GM18502 (cell line): ENCODE data around the gene CCDC187.
"Not testable (repeated sequence)": the region's sequence is repeated elsewhere in the genome, so short reads cannot be mapped to it uniquely, and the experiment has no call there.

Source experiments
- ATAC-seq: cut with Tn5 transposase; IDR thresholded peaks from one replicate; pipeline ENCODE4 v1.9.1; 2021; ENCODE audit warnings: mild to moderate bottlenecking; ENCODE audit not compliant: unreplicated experiment, poor library complexity

Gene CCDC187

DNA sequence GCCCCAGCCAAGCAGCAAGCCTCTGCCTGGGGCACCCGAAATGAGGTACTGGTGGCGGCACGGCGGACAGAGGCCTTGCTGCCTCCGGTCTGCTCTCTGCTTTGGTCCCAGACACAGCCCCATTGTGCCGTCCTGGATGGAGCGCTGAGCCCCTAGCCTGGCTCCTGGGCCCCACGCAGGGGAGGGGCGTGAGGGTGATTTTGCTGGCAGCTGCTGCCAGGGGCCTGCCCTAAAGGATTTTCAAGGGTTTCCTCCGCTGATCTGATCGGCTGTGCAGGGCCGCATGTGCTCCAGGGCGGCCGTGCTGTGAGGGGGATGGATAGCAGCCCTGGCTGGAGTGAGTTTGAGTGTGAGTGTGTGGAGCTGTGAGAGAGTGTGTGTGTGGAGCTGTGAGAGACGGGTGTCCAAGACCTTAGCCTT is 24.7 kb upstream of the CCDC187 start:
- no peak for ATAC-seq

DNA sequence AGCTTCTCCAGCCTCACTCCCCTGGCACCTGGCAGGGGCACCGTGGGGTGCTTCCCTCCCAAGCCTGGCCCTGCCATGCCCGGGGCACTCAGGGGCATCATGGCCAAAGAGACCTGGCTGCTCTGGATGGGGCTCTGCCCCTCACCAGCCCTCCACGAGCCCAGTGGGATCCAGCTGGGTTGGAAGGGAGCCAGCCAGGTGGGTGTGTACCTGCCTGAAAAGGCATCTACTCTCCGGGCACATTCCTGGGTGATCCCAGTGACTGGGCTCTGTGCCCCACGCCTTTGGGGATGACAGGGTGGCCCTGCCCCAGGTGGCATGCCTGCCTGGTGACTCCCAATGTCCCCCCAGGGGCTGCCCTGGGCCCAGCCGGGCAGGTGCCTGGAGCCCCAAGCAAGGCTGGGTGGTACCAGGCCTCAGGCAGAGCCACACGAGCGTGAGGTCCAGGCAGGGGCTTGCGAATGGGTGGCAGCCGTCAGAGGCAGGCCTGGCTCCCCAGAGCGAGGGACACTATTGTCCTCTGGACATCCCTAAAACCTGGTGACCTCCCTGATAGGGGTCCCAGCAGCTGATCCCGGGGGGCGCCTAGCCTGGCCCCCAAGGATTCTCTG is 24.2 kb upstream of the CCDC187 start:
- ATAC-seq: no peak

DNA sequence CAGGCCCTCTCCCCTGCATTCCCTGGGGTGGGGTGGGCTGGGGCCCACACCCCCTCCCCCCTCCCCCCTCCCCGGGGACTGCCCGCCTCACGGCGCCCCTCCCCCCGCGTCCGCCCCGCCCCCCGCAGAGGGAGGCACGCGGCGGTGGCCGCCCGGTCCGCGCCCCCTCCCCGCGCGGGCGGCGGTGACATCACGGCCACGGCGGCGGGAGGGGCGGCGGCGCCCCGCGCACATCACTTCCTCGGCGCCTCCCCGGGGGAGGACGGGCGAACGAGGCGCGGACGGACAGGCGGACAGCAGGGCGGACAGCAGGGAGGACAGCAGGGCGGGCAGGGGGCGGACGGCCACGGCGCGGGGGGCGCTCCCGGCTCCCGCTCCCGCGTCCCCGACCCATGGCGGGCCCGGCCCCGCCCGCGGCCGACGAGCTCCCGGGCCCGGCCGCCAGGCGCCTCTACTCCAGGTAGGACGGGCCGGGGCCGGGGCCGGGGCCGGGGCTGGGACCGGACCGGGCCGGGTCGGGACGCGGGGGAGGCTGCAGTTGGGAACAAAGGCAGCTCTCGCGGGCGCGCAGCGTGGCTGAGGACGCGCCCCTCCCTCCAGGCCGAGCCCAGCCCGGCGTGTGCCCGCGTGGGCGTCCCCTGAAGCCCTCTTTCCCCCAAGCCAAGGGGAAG is 23.5 kb upstream of the CCDC187 start, which contains the start of gene GPSM1:
GPSM1 (plus strand) TSS at position 236 of the 671 bp plus-strand sequence; CDS start at position 393, 157 bp downstream.
- no peak for ATAC-seq

DNA sequence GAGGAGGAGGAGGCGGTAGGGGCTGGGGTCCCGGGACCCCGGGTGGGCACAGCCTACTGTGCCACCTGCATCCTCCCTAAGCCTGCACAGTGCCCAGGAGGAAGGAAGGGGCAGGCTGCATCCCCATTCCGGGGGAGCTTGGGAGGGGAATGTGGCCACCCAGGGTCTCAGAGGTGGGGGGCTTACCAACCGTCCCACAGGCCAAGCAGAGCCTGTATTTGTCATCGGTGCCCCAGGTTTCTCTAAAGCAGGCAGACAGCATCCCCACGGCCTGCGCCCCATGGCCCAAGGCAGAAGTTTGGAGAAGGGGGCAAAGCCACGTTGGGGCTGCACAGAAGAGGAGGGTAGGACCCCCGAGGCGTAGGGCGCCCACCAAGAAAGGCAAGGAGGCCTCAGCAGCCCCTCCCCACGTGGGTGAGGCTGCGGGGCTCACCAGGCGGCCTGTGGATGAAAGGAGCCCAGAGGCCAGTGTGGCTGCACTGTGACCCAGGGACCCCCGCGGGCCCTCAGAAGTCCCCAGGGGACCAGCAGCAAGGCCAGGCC is 22.9 kb upstream of the CCDC187 start:
- ATAC-seq: no peak

DNA sequence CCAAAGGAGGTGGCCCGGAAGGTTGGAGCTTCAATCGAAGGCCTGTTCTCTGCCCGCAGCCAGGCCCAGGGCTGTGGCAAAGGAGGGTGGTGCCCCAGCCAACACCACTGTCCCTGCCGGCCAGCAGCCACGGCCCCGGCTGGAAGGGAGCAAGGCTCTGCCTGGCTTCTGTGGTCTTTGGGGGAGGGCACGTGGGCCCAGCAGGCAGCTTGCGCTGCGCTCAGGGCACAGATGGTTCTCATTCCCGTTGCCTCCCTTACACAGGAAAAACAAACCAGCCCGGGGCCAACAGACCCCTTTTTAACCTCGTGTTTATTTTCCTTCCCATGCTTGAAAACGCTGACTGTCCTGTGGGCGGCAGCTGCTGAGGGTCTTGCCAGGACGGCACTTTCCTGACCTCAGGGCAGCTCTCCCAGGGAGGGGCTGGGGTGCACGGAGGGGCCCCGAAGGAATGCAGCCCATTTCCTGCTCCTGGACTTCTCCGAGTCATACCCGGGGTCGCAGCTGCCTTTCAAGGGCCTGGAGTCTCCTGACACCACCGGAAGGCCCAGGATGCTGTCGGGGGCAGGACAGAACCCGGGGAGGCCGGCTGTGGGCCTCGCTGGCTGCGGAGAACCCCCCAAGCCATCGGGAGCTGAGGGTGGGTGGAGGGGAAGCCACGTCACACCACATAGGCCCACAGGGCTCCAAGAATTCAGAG is 22.3 kb upstream of the CCDC187 start:
- no peak for ATAC-seq

DNA sequence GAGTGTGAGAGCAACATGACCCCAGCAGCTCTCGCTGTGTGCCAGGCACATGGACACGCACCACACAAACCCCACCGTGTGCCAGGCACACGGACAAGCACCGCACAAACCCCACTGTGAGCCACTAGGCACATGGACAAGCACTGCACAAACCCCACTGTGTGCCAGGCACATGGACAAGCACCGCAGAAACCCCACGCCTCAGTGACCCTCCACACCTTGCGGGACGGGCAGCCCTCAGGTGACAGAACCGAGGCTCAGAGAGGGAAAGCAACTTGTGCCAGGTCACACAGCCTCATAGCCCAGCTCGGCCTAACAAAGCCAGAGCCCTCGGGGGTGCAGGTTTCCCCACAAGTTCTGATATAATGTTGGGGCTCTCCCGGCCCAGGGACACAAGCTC is 21.5 kb upstream of the CCDC187 start:
- ATAC-seq: no peak

DNA sequence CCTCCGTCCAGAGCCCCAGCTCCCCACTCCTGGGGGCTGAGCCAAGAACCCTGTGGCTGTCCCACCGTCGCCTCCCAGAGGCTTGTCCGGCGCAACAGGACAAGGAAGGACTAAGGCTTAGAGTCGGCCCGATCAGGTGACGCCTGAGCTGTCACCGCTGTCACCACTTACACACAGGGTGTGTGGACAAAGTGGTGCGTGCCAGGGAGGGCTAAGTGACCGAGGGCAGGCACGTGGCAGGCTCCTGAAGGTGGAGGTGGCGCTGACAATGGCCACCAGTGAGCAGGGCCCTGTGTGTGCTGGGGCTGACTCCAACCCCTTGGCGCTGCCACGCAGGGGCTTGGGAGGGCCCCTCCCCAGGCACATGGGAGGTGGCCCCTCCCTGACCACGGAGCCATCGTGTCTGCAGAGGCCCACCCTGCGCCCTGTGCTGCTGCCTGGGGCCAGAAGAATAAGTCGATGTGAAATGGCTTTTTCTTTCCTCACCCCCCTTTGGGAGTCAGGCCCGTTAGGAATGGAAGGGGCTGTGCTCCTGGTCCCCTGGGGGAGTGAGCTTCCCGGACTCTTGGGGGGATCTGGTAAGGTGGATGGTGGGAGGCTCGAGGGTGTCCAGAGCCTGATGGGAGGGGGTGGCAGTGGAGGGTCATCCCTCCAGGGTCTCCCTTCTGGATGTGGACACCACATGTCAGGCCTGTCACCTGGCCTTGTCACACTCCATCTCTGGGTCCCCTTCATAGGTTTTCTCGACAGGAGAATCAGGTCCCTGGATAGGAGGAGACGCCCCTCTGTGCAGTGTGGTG is 20.8 kb upstream of the CCDC187 start:
- ATAC-seq: no peak

DNA sequence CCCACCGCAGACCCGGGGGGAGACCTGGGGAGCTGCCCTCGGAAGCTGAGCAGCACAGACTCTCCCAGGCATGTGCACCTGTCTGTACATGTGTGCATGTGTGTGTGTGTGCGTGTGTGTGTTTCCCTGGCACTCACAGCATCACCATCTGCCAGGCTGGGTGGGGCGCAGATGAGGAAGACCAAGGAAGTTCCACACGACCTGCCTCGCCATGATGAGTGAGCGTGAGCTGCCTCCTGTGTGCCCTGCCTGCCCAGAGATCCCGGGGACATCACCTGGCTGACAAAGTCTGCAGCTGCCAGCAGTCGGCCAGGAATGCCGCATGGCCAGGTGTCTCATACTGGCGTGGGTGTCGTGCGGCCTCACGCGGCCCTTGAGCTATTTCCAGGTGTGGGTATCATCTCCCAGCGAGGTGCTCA is 19.5 kb upstream of the CCDC187 start:
- no peak for ATAC-seq

DNA sequence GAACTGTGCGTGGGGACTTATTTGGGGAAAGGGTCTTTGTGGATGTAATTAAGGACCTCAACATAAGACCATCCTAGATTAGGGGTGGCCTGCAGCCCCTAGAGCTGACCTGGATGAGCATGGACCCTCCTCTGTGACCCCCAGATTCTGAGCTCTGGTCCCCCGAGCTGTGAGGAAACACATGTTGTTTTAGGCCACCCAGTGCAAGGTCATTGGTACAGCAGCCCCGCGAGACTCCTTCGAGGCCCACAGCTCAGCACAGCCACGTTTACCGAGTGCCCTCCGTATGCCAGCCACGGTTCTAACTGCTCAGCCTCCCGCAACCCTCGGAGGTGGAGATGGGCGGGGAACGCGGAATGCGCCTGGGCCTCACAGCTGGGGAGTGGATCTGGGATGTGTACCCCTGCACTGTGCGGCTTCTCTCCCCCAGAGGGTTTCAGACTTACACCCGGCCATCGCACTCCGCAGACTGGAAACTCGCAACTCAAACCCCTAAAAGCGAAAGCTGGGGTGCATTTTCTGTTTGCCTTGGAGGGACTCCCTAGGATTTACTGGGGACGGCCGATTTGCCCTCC is 18.9 kb upstream of the CCDC187 start:
- ATAC-seq: no peak

DNA sequence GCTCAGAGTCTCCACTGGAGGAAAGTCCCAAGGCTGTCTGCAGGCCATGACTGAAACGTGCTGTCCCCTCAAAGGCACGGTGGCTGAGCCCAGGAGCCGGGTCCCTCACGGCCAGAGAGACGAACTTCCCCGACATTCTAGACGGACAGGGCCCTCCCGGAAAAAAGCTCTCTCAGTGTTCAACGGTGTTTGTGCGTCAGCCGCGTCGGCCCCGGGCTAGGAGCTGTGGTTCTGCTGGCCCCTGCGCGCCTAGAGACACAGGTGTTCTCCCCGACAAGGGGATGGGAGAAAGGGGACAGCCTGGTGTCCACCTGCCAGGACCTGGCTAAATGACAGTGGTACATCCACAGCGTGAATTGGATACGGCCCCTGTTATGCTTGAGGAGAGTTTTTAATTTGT is 17.7 kb upstream of the CCDC187 start:
- ATAC-seq: no peak

DNA sequence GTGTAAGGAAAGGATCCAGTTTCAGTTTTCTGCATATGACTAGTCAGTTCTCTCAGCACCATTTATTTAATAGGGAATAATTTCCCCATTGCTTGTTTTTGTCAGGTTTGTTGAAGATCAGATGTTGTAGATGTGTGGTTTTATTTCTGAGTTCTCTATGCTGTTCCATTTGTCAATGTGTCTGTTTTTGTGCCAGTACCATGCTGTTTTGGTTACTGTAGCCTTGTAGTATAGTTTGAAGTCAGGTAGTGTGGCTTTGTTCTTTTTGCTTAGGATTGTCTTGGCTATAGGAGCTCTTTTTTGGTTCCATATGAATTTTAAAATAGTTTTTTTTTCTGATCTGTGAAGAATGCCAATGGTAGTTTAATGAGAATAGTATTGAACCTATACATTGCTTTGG is 17.1 kb upstream of the CCDC187 start:
- ATAC-seq: not testable (repeated sequence)

DNA sequence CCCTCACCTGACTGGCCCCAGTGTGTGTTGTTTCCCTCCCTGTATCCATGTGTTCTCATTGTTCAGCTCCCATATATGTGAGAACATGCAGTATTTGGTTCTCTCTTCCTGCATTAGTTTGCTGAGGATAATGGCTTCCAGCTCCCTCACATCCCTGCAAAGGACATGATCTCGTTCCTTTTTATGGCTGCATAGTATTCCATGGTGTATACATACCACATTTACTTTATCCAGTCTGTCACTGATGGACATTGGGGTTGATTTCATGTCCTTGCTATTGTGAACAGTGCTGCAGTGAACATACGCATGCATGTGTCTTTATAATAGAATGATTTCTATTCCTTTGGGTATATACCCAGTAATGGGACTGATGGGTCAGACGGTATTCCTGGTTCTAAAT is 16.1 kb upstream of the CCDC187 start:
- ATAC-seq: not testable (repeated sequence)

DNA sequence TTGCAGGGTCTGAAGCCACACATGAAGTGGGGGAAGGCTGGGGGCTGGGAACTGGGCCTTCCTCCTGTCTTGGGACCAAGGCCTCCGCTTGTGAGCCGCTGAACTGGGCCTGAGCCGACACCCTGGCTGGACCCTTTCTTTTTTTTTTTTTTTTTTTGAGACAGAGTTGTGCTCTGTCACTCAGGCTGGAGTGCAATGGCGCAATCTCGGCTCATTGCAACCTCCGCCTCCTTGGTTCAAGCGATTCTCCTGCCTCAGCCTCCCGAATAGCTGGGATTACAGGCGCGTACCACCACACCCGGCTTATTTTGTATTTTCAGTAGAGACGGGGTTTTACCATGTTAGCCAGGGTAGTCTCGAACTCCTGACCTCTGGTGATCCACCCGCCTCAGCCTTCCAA is 15.3 kb upstream of the CCDC187 start:
- ATAC-seq: not testable (repeated sequence)

DNA sequence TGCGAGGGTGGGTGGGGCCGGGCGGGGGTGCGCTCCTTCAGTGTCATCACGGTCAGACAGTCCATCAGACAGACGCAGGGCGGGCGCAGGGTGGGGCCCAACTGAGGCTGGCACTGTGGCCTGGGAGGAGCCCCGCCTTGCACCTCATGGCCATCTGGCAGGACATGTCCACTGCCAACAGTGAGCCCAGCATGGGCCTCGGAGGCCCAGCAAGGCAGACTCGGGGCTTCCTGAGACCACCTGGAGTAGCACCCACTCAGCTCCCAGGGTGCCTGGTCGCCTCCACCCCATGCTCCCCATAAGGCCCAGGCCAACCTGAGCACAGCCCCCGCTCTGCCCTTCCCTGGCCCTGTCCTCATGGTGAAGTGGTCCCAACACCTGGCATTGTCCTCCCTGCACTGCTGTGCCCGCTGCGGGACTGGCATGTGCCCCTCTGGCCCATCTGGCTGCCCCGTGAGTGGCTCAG is 14.9 kb upstream of the CCDC187 start:
- no peak for ATAC-seq

DNA sequence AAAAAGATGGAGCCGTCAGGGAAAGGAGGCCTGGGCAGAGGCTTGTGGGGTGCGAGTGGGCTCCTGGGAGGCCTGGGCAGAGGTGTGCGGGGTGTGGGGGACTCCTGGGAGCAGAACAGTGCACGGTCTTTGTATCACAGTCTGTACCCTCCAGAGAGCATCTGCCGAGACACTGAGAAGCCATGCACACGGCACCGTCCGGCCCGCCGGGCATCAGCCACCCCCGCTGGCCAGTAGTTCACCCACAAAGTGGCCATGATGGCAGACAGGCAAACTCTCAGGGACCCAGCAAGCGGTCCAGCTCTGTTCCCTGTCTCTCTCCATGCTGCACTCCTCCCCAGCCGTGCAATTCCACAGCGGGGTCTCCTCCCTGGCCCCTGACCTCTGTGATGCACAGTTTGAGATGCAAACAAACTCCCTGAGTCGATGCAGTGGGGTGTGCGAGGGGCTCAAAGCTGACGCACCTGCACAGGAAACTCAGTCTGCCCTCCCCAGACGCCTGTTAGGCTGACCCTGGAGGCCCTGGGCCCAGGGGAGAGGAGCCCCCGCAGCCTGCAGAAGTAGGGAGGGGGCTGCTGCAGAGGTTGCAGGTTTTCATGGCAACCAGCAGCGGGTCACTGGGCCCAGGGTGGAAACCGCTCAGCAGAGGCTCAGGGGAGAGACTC is 14.3 kb upstream of the CCDC187 start:
- ATAC-seq: no peak

DNA sequence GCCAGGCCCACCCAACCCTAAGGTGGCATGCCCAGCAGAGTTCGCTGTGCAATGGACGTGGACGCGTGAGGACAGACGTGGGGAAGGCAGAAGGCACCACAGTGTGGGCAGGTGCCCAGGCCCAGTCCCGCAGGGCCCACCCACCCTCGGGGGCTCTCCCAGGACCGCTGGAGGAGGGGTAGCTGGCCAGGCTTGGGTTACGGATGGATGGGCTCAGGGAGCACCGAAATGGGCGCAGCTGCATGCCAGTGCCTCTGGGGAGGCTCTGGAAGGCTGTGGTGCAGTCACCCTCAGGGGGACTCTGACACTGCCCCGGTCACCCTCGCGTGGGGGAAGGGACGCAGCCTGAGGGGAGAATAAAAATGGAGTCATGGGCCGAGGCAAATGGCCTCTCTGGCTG is 13.8 kb upstream of the CCDC187 start:
- ATAC-seq: no peak

DNA sequence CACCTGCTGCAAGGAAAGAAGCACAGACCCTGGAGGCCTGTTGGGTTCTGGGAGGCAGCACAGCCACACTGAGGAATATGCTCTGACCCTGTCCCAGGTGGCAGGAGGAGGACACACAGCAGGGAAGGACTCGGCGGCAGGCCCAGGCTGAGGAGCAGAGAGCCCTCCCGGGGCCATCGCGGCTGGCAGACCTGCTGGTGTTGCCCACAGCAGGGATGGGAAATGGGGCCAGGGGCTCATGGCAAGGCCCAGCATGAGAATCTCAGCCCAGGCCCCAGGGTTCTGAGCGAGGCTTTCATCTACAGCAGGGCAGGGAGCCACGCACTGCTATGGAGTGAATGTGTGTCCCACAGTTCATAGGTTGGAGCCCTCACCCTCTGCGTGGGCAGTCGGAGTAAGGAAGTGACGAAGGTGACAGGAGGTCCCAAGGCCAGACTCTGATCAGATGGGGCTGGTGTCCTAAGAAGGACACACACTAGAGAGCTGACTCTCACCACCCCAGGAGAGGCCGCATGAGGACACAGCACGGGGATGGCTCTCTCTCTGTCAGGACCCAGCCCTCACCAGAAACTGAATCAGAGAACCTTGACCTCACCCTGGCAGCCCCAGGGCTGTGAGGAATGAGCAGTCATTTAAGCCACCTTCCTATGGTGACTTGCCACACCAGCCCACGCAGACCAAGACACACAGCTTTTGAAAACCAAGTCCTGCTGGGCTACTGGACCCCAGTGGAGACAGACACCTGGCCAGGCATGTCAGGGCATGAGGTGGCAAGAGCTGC is 13.2 kb upstream of the CCDC187 start:
- no peak for ATAC-seq

DNA sequence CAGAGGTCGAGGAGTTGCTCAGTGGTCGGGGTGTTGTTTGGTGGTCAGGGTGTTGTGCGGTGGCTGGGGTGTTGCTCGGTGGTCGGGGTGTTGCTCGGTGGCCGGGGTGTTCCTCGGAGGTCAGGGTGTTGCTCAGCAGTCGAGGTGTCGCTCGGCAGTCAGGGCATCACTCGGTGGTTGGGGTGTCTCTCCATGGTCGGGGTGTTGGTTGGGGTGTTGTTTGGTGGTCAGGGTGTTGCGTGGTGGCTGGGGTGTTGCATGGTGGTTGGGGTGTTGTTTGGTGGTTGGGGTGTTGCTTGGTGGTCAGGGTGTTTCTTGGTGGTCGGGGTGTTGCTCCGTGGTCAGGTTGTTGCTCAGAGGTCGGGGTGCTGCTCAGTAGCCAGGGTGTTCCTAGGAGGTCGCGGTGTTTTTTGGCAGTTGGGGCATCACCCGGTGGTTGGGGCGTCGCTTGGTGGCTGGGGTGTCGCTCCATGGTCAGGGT is 12.4 kb upstream of the CCDC187 start:
- no peak for ATAC-seq

DNA sequence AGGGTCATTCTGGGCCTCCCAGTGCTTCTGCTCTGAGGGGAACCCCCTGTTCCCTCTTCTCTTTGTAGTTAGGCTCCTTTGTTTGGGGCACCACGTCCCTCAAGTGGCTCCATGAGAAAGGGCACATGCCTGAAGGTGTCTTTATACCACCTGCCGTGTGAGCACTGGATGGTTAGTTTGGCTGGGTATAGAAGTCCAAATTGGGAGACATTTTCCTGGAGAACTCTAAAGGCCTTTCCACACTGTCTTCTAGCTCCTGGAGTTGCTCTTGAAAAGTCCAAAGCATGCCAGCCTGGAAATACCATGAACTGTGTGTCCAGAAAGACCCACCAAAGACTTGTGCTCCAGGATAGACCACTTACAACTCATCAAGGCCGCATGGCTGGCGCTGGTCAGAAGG is 11.1 kb upstream of the CCDC187 start:
- no peak for ATAC-seq
